ENCODE results near the gene NETO2. TPM values are rescaled to one million over a fixed set of nuclear protein-coding genes. Genes with fewer than 3 reads are reported as not detected.

Gene NETO2
- total and polyA plus RNA-seq, 9 of the 15 experiments (the other 6 are each of a cell fraction or from before 2014, with no cell fraction given): 4.1 to 37.0 (median 22.2) TPM

DNA sequence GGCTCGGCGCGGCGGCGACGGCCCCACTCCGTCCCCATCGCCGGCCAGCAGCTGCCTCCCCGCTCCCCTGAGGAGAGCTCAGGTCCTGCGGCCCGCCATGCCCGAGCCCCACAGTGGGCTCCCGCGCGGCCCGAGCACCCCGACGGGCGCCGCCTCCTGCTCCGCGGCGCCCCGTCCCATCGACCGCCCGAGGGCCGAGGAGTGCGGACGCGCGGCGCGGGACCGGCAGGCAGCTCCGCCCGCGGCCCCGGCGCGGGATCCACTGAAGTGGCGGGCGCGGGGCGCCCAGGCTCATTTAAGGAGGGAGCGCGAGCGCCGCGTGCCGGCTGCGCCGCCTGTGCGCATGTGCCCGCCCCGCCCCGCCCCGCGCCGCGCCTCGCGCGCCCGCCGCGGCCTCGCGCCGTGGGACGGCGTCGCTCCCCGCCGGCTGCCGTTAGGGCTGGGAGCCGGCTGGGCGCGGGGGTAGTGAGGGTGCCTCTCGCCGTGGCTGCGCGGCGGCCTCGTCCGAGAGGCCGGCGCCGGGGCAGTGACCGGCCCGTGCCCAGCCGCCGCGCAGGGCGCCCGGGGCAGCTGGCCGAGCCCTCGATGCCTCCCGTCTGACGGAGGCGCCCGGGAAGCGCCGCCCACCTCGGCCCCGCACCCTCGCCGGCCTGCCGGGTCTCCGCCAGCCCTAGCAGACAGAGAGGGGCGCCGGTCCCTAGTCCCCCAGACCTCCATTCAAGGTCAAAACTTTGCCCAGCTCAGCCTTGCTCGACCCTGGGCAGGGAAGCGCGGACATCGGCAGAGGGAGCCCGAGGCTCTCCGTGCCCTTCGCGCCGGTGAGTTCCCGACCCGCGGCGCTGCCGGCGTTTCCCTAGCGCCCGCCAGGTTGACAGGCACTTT is at the start of gene NETO2 (continued):
- TF ChIP-seq REST (IDR thresholded peaks at IDR 0.05; ENCODE audit: borderline replicate concordance): peak; percentile 13; the same call in 1 of the 2 replicates
- TF ChIP-seq REST (CRISPR knock-in tag; IDR thresholded peaks at IDR 0.05; ENCODE audit: low read depth): no peak
- TF ChIP-seq, protein P1, sequence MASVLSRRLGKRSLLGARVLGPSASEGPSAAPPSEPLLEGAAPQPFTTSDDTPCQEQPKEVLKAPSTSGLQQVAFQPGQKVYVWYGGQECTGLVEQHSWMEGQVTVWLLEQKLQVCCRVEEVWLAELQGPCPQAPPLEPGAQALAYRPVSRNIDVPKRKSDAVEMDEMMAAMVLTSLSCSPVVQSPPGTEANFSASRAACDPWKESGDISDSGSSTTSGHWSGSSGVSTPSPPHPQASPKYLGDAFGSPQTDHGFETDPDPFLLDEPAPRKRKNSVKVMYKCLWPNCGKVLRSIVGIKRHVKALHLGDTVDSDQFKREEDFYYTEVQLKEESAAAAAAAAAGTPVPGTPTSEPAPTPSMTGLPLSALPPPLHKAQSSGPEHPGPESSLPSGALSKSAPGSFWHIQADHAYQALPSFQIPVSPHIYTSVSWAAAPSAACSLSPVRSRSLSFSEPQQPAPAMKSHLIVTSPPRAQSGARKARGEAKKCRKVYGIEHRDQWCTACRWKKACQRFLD (CRISPR knock-in tag; IDR thresholded peaks at IDR 0.05): 0 out of 2 replicates have a peak, but pooled peaks have one; percentile 38
- no peak for TF ChIP-seq CHD4 (IDR thresholded peaks at IDR 0.05; ENCODE audit: insufficient read depth, insufficient replicate concordance, low read depth, low read length, poor library complexity, severe bottlenecking)
- peak; percentile 69 for TF ChIP-seq TBP (optimal IDR thresholded peaks at IDR 0.05; ENCODE audit: low read depth, low read length)
- no peak for TF ChIP-seq ZNF668 (CRISPR knock-in tag; IDR thresholded peaks at IDR 0.05)
- TF ChIP-seq TEAD4 (IDR thresholded peaks at IDR 0.05; ENCODE audit: low read length): no peak
- 0 out of 2 replicates have a peak, but pooled peaks have one; percentile 34 for TF ChIP-seq TEAD4 (CRISPR knock-in tag; IDR thresholded peaks at IDR 0.05; ENCODE audit: borderline replicate concordance)
- TF ChIP-seq STAT5B (CRISPR knock-in tag; IDR thresholded peaks at IDR 0.05): no peak
- no peak for TF ChIP-seq ZC3H8 (IDR thresholded peaks at IDR 0.05)
- peak; percentile 29; the same call in 1 of the 2 replicates for TF ChIP-seq NR2C2 (CRISPR knock-in tag; IDR thresholded peaks at IDR 0.05)
- TF ChIP-seq NR2C2 (tag; IDR thresholded peaks at IDR 0.05): peak; percentile 0; the same call in 1 of the 2 replicates
- peak in 1 of 3 experiments; percentile 6 for TF ChIP-seq YY1 (IDR thresholded peaks at IDR 0.05; ENCODE audit: borderline replicate concordance in 1 of 3, control insufficient read depth in 1 of 3, extremely low read depth in 1 of 3, insufficient read depth in 3 of 3, insufficient read length in 1 of 3, insufficient replicate concordance in 2 of 3, low read depth in 1 of 3, low read length in 2 of 3)
- TF ChIP-seq SAFB (IDR thresholded peaks at IDR 0.05; ENCODE audit: borderline replicate concordance, low read depth, low read length): 0 out of 2 replicates have a peak, but pooled peaks have one; percentile 49
- TF ChIP-seq IRF9 (tag; IDR thresholded peaks at IDR 0.05): no peak
